Activated CD4-positive, alpha-beta T cell treated with anti-CD3 and anti-CD28 coated beads for 36 hours (primary cell): Measurements from ENCODE around the gene C20orf144. TPM values are rescaled to one million over a fixed set of nuclear protein-coding genes. Genes with fewer than 3 reads are reported as not detected.
A peak's percentile ranks its signal among the peaks of the same experiment; 100 is the strongest.

Experiments
- ATAC-seq: fragments of 200-7000 bp; cut with Tn5 transposase; one replicate; pipeline ENCODE4 v1.10.0; 2021; ENCODE audit warnings: mild to moderate bottlenecking, moderate library complexity
- CTCF ChIA-PET: fragments of 350-600 bp; sonication (Branson Sonifier 250); formaldehyde crosslinking; loops from one replicate; lab custom pipeline; 2021; ENCODE audit warnings: antibody characterized with exemption; lab: Charles Lee
- POLR2A ChIA-PET: fragments of 350-600 bp; sonication (Branson Sonifier 250); formaldehyde crosslinking; loops from one replicate; lab custom pipeline; 2021; ENCODE audit warnings: antibody characterized with exemption, inconsistent platforms; lab: Charles Lee
- DNase-seq: peaks from one replicate; pipeline ENCODE4 v3.0.0-alpha.2; 2020
- H3K27ac Mint-ChIP-seq: one replicate; pipeline ENCODE4 v1.8.0; 2021; ENCODE audit warnings: mixed read lengths
- H3K27me3 Mint-ChIP-seq: one replicate; pipeline ENCODE4 v1.8.0; 2021; ENCODE audit warnings: mixed read lengths
- H3K36me3 Mint-ChIP-seq: one replicate; pipeline ENCODE4 v1.8.0; 2021; ENCODE audit warnings: low read depth, mixed read lengths
- H3K4me1 Mint-ChIP-seq: one replicate; pipeline ENCODE4 v1.8.0; 2021; ENCODE audit warnings: mixed read lengths
- H3K4me3 Mint-ChIP-seq: one replicate; pipeline ENCODE4 v1.8.0; 2021; ENCODE audit warnings: mild to moderate bottlenecking, moderate library complexity, mixed read lengths
- H3K9me3 Mint-ChIP-seq: one replicate; pipeline ENCODE4 v1.8.0; 2021; ENCODE audit warnings: low read depth, mixed read lengths
- intact Hi-C, 2 experiments: fragments of 100-400 bp; cut with DNase I in 1 of 2; cut with micrococcal nuclease in 1 of 2; formaldehyde crosslinking; loops; one replicate each; pipeline versions ENCODE4 v1.14.2 to v1.15.1; 2022 to 2024; cut with DNase I, micrococcal nuclease
- total RNA-seq, 2 experiments: library from RNA; stranded (reverse); gene quantifications; one replicate each; pipeline ENCODE4 v1.2.3, GENCODE V29; 2021

The C20orf144 gene
- total RNA-seq, 2 experiments from 2014 or later = 0.16 to 0.27 TPM

DNA sequence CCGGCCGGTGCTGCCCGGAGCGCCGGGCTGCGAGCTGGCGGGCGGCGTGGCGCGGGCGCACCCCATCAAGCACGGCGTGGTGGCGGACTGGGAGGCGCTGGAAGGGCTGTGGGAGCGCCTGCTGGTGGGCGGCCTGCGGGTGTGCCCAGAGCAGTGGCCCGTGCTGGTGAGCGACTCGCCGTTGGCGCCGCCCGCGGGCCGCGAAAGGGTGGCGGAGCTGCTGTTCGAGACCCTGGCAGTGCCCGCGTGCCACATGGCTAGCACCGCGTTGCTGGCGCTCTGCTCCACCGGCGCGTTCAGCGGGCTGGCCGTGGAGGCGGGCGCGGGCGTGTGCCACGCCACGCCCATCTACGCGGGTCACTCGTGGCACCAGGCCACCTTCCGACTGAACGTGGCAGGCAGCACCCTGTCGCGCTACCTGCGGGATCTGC, 5.1 kb downstream of the C20orf144 start:
- ChIA-PET POLR2A (interaction anchor here (0.8 to 1.3 kb wide), 6 partner anchors 10 to 177 kb away, joined by 3 to 5 read pairs (median 3); partner anchors contain the start of genes CBFA2T2 and PXMP4), CTCF (interaction anchor here (0.6 to 9.8 kb wide), 19 partner anchors 8 to 266 kb away, joined by 3 to 91 read pairs (median 4); partner anchors contain the start of genes CDK5RAP1, PXMP4 and SNTA1)
- Mint-ChIP-seq H3K4me1 (peaks cover 31% of the 10 kb centered on the region), H3K36me3 (peaks cover 5% of the 10 kb centered on the region), H3K27me3 (no peaks in the 10 kb centered on the region), H3K27ac (peak overlapping the region; percentile 77), H3K4me3 (peak overlapping the region; percentile 75), H3K9me3 (no peaks in the 10 kb centered on the region)
- DNase-seq = peak; percentile 67
- intact Hi-C loops = loop anchor here (1.0 to 10.0 kb wide), 7 partner anchors 15 to 325 kb away; partner anchors contain the start of genes ZNF341 (in 2 of the 2), CBFA2T2 (in 1 of the 2), RALY (in 1 of the 2) and SNTA1 (in 1 of the 2)
- ATAC-seq = peak; percentile 7

DNA sequence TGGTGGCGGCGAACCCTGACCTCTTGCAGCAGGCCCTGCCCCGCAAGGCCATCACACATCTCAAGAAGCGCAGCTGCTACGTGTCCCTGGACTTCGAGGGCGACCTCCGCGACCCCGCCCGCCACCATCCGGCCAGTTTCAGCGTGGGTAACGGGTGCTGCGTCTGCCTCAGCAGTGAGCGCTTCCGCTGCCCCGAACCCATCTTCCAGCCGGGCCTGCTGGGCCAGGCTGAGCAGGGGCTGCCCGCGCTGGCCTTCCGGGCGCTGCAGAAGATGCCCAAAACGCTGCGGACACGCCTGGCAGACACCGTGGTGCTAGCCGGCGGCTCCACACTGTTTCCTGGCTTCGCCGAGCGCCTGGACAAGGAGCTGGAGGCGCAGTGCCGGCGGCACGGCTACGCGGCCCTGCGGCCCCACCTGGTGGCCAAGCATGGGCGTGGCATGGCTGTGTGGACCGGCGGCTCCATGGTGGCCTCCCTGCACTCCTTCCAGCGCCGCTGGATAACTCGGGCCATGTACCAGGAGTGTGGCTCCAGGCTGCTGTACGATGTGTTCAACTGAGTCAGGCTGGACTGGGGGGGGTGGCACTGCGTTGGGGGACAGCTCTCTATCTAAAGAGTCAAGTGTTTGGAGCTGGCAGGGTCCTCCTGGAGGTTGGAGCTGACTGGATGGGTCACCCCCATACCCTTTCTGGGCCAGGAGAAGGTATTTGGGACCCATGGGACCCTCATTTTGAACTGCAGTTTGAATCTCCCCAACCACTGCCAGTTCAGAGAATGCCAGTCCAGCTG, 5.7 kb downstream of the C20orf144 start:
- Mint-ChIP-seq H3K27me3 (no peaks in the 10 kb centered on the region), H3K27ac (peak overlapping the region; percentile 77), H3K4me1 (peaks cover 29% of the 10 kb centered on the region), H3K36me3 (peaks cover 5% of the 10 kb centered on the region), H3K9me3 (no peaks in the 10 kb centered on the region), H3K4me3 (peak overlapping the region; percentile 75)
- peak; percentile 89 for DNase-seq
- peak; percentile 60 for ATAC-seq
- POLR2A ChIA-PET = interaction anchor here (0.5 to 1.1 kb wide), 9 partner anchors 9 to 607 kb away, joined by 3 to 5 read pairs (median 3); partner anchors contain the start of genes CBFA2T2 and PXMP4
- intact Hi-C loops = loop anchor here (1.0 to 10.0 kb wide), 9 partner anchors 16 to 324 kb away; partner anchors contain the start of genes ZNF341 (in 2 of the 2), CBFA2T2 (in 1 of the 2), CDK5RAP1 (in 1 of the 2) and RALY (in 1 of the 2)
- CTCF ChIA-PET = interaction anchor here (0.6 to 9.8 kb wide), 24 partner anchors 7 to 367 kb away, joined by 3 to 91 read pairs (median 4); partner anchors contain the start of genes PXMP4 and SNTA1

DNA sequence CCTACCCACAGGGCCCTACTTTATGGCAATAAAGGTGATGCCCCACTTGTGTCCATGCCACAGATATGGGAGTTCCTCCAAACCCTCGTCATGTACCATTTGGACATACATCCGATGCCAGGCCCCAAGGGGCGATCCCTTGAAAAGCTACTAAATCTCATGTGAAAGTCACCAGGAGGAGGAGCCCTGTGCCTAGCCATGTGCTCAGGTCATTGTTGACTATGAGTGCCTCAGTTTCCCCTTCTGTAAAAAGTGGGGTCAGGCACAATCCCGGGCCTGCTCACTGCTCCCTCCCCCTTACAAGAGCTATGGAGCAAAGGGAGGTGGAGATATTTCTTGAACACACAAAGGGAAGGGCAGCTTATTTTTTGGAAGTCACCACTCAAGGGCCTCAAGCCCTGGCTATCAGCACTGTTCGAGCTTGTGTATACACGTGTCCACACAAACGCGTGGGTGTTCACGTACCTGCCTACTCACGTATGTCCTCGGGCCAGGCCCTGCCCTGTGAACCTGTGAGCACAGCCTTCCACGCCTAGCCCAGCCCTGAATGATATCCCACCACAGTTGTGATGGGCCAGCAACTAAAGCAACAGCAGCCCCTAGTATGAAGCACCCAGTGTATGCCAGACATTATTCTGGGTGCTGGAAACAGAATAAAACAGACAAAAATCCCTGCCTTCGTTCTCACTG, 6.5 kb downstream of the C20orf144 start:
- Mint-ChIP-seq H3K36me3 (peaks cover 5% of the 10 kb centered on the region), H3K4me1 (peaks cover 34% of the 10 kb centered on the region), H3K27me3 (no peaks in the 10 kb centered on the region), H3K9me3 (no peaks in the 10 kb centered on the region), H3K27ac (no peak overlapping the region), H3K4me3 (peak overlapping the region; percentile 75)
- POLR2A ChIA-PET = interaction anchor here (0.6 to 1.1 kb wide), 5 partner anchors 14 to 222 kb away, joined by 3 to 5 read pairs (median 4); partner anchors contain the start of genes CBFA2T2 and PXMP4
- intact Hi-C loops = loop anchor here (1.0 to 10.0 kb wide), 6 partner anchors 64 to 324 kb away; partner anchors contain the start of genes CDK5RAP1 (in 1 of the 2), RALY (in 1 of the 2), SNTA1 (in 1 of the 2) and ZNF341 (in 1 of the 2)
- ATAC-seq (no peak), DNase-seq (no peak)
- CTCF ChIA-PET = interaction anchor here (0.6 to 9.8 kb wide), 19 partner anchors 13 to 368 kb away, joined by 3 to 91 read pairs (median 4); partner anchors contain the start of genes PXMP4 and SNTA1

DNA sequence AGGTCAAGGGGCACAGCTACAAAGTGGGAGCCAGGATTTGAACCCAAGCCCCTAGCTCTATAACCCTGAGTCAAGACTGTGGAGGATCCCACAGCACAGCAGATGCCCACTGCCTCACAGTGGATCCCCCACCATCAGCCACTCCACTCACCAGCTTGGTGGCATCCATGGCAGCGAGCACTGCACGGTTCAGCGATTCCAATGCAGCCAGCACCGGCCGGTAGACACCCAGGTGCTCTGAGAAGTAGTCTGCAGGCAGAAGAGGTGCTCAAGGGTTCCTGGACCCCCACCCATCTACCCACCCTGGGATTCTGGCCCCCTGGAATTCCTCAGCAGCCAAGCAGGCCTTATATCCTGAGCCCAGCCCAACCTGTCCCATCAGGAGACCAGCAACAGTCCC, 7.1 kb downstream of the C20orf144 start:
- ATAC-seq (no peak), DNase-seq (no peak)
- Mint-ChIP-seq H3K36me3 (peaks cover 5% of the 10 kb centered on the region), H3K9me3 (no peaks in the 10 kb centered on the region), H3K4me3 (no peak overlapping the region), H3K27me3 (no peaks in the 10 kb centered on the region), H3K4me1 (peaks cover 36% of the 10 kb centered on the region), H3K27ac (no peak overlapping the region)
- POLR2A ChIA-PET = no interaction called here
- intact Hi-C loops = loop anchor here (5.0 to 10.0 kb wide), 4 partner anchors 63 to 323 kb away; partner anchors contain the start of genes RALY (in 1 of the 2), SNTA1 (in 1 of the 2) and ZNF341 (in 1 of the 2)
- CTCF ChIA-PET = interaction anchor here (0.6 to 9.8 kb wide), 8 partner anchors 12 to 232 kb away, joined by 3 to 91 read pairs (median 8); partner anchors contain the start of genes PXMP4 and SNTA1

DNA sequence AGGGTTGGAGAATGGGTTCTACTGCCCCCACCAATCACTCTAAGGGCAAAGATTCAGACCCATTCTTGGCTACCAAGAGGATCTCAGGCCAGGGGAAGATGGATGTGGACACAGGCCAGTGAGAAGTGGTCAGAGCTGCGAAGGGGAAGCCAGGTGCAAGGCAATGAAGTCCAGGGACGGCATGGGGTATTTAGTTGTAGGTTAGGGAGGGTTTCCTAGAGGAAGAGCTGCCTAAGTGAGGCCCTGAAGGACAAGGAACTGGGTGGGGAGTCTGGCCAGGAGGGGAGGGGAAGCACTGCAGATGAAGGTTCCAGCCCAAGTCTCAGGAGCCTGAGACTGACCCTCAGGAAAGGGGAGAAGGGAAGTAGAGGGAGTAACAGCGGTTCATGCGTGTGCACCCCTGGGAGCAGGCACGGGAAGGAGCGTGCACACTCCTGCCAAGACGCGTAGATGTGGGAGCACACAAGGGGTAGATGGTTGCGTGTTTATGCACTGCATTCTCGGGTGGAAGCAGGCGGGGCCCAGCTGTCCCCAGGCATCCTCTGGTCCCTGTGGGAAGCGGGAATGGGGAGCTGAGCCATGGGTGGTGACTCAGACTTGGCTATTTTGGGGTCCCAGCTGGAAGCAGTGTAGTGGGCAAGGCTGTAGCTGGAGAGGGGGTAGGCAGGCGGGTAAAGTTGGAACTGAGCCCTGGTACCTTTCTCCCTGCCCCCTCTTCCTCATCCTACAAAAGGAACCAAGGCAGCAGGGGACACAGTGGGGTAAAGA, 7.9 kb downstream of the C20orf144 start:
- peaks cover 8% of the 10 kb centered on the region for H3K36me3 Mint-ChIP-seq
- H3K9me3 Mint-ChIP-seq = no peaks in the 10 kb centered on the region
- no peak overlapping the region for H3K4me3 Mint-ChIP-seq
- H3K27ac Mint-ChIP-seq = no peak overlapping the region
- ChIA-PET CTCF (interaction anchor here (2.6 to 9.8 kb wide), 3 partner anchors 11 to 212 kb away, joined by 10 to 91 read pairs (median 19); no protein-coding TSS in a partner anchor), POLR2A (no interaction called here)
- no peaks in the 10 kb centered on the region for H3K27me3 Mint-ChIP-seq
- H3K4me1 Mint-ChIP-seq = peaks cover 32% of the 10 kb centered on the region
- intact Hi-C loops = loop anchor here (5.0 to 10.0 kb wide), 4 partner anchors 62 to 322 kb away; partner anchors contain the start of genes RALY (in 1 of the 2), SNTA1 (in 1 of the 2) and ZNF341 (in 1 of the 2)
- ATAC-seq (no peak), DNase-seq (no peak)

DNA sequence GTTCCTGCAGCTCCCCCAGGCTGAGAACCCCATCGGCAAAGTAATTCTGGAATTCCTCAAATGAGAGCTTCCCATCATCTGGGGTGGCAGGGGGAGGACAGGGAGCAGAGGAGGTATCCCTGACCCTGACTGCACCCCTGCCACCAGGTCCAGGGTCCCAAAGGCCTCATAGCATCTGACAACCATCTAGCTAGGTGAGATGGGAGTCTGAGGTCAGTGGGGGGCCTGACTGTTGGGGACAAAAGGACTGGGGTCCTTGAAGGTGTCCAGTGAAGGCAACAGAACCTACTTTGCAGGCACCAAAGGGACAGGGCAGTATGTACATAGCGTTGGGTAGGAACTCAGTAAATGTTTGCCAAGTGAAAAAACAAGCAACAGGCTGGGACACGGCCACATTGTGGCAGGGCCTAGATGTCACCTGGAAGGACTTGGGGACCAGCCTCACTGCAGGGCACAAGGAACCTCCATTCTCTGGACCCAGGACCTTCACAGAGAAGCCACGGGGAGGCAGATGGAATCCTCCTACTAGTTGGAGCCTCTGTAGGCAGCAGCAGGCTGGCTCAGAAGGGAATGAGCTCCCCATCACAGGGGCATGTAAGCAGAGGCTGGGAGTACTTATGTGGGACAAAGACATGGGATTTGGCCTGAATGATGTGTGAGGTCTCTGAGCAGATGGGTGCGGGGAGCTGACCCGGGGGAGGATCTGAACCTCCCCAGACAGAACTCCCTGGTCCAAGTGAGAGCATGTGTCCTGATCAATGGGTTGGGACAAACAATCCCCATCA, 8.8 kb downstream of the C20orf144 start:
- H3K36me3 Mint-ChIP-seq = peaks cover 11% of the 10 kb centered on the region
- ATAC-seq = no peak
- intact Hi-C loops = no loop called here
- H3K4me3 Mint-ChIP-seq = no peak overlapping the region
- ChIA-PET POLR2A (interaction anchor here (0.5 kb wide), 1 partner anchor 302 kb away, joined by 8 read pairs; no protein-coding TSS in a partner anchor), CTCF (interaction anchor here (0.6 to 9.8 kb wide), 3 partner anchors 11 to 226 kb away, joined by 3 to 91 read pairs (median 3); no protein-coding TSS in a partner anchor)
- peaks cover 32% of the 10 kb centered on the region for H3K4me1 Mint-ChIP-seq
- no peak overlapping the region for H3K27ac Mint-ChIP-seq
- no peaks in the 10 kb centered on the region for H3K9me3 Mint-ChIP-seq
- no peaks in the 10 kb centered on the region for H3K27me3 Mint-ChIP-seq
- no peak for DNase-seq

DNA sequence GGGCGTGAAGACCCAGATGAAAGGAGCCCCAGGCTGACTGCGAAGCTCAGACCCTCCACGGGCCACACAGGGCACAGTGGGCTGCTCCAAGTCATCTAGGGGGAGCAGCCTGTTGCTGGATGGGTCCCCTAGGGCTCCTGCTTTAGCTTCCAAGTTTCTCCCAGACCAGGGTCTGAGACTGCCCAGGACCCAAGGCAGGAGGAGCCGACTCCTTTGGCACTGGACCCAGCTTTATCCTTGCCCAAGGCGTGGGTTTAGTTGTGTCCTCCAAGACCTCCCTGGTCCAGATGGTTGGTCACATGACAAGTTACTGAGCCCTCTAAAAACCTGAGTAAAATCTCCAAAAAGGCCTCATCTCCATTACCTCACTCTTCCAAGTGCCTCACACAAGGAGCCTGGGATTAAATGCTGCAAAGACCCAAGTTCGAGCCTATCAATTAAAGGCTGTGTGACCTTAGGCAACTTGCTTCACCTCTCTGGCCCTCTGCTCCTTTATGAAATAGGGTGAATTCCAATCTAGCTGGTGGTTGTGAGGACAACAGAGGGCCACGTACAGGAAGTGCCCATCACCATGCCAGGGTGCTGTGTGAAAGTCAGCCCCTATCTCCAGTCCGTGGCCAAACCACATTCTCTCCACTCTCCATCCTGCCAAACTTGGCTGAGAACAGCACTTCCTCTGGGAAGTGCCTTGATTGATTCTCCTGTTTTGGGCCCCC, 9.6 kb downstream of the C20orf144 start:
- H3K4me1 Mint-ChIP-seq = peaks cover 25% of the 10 kb centered on the region
- no peak for ATAC-seq
- H3K4me3 Mint-ChIP-seq = no peak overlapping the region
- ChIA-PET POLR2A (interaction anchor here (0.5 to 1.5 kb wide), 3 partner anchors 7 to 303 kb away, joined by 3 to 8 read pairs (median 4); partner anchors contain the start of gene PXMP4), CTCF (interaction anchor here (9.8 kb wide), 1 partner anchor 10 kb away, joined by 91 read pairs; no protein-coding TSS in a partner anchor)
- no peak overlapping the region for H3K27ac Mint-ChIP-seq
- peaks cover 13% of the 10 kb centered on the region for H3K36me3 Mint-ChIP-seq
- H3K27me3 Mint-ChIP-seq = no peaks in the 10 kb centered on the region
- no peak for DNase-seq
- no peaks in the 10 kb centered on the region for H3K9me3 Mint-ChIP-seq
- intact Hi-C loops = no loop called here

DNA sequence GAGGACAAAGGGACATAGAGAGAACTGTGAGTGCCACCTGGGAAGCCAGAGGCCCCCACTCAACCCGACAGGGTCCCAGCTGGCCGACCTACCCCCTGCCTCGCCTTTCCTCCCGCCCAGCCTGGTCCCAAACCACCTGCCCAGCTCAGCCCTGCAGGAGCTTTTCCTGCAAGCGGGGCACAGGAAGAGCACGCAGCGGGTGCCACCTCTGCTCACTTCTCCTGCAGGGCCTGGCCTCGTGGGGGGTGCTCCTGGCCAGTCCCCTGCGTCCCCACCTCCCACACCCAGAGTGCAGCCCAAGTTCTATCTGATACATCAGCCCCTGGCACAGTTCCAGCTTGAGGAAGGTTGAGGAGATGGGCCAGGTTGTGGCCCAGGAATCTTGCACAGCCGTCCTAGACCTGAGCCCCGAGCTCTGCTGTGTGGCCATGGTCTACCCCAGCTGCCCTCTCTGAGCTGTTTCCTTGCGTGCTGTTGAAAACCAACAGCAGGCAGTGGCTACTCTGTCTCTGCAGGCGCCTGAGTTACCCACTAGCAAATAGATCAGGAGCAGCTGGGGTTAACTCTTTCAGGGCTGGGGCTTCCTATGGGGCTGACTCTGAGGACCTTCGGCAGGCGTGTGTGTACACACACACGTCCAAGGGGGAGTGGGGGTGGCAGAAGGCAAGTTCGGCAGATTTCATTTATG, 10.4 kb downstream of the C20orf144 start:
- CTCF ChIA-PET = no interaction called here

More for the DNA sequence above, 10.4 kb downstream of the C20orf144 start:
- no peak overlapping the region for H3K27ac Mint-ChIP-seq
- H3K4me3 Mint-ChIP-seq = peak overlapping the region; percentile 79
- H3K27me3 Mint-ChIP-seq = no peaks in the 10 kb centered on the region
- POLR2A ChIA-PET = interaction anchor here (1.4 to 1.5 kb wide), 2 partner anchors 8 to 48 kb away, joined by 3 to 4 read pairs; partner anchors contain the start of gene PXMP4
- DNase-seq = no peak
- H3K36me3 Mint-ChIP-seq = peaks cover 19% of the 10 kb centered on the region
- ATAC-seq = no peak
- H3K4me1 Mint-ChIP-seq = peaks cover 29% of the 10 kb centered on the region
- H3K9me3 Mint-ChIP-seq = no peaks in the 10 kb centered on the region
- intact Hi-C loops = no loop called here
